22Rv1 (cell line): ENCODE data around the gene SETD2.

Source experiments
- CTCF ChIP-seq: fragments of 450-650 bp; IDR thresholded peaks from 2 replicates; pipeline ENCODE4 v1.5.1; 2017; ENCODE audit warnings: mild to moderate bottlenecking
- ZFX ChIP-seq: fragments of 450-650 bp; IDR thresholded peaks from 2 replicates; pipeline ENCODE4 v1.6.1; 2017; ENCODE audit warnings: antibody characterized with exemption, borderline replicate concordance

- no peak for TF ChIP-seq CTCF
- no peak for TF ChIP-seq ZFX
Measured at GRCh38 chr3:47098910-47099309, 65.0 kb downstream of the SETD2 start.
